Heart left ventricle (tissue), 16 donors: Measurements from ENCODE around the gene DNAJB14. TPM values are rescaled to one million over a fixed set of nuclear protein-coding genes. Genes with fewer than 3 reads are reported as not detected.

Experiments
- ATAC-seq, 4 donors: fragments of 200-7000 bp; cut with Tn5 transposase; one replicate each; pipeline ENCODE4 v1.9.1; 2020 to 2022; ENCODE audit warnings: moderate library complexity in 4 of 4, mild to moderate bottlenecking in 3 of 4, moderate number of reproducible peaks in 1 of 4
- DNase-seq, 5 donors: peaks; one replicate each; pipeline ENCODE4 v3.0.0-alpha.2; 2020
- H3K27ac ChIP-seq, 12 donors: fragments of 200-600 bp; sonication (generic) in 4 of 12; one replicate each; pipeline versions ENCODE4 v1.5.0 to v1.8.0; 2016 to 2022; ENCODE audit warnings: mild to moderate bottlenecking in 2 of 12
- H3K27me3 ChIP-seq, 9 donors: fragments of 200-600 bp; sonication (generic) in 2 of 9; one replicate each; pipeline versions ENCODE4 v1.5.1 to v1.8.0; 2016 to 2022; ENCODE audit warnings: mild to moderate bottlenecking in 3 of 9
- H3K36me3 ChIP-seq, 9 donors: fragments of 200-600 bp; sonication (generic) in 2 of 9; one replicate each; pipeline versions ENCODE4 v1.5.0 to v1.8.0; 2018 to 2022; ENCODE audit warnings: mild to moderate bottlenecking in 2 of 9
- H3K4me1 ChIP-seq, 12 donors: fragments of 200-600 bp; sonication (generic) in 4 of 12; one replicate each; pipeline versions ENCODE4 v1.5.0 to v1.8.0; 2016 to 2022; ENCODE audit warnings: mild to moderate bottlenecking in 3 of 12
- H3K4me3 ChIP-seq, 12 donors: fragments of 200-600 bp; sonication (generic) in 4 of 12; one replicate each; pipeline versions ENCODE4 v1.5.0 to v1.8.0; 2017 to 2022; ENCODE audit warnings: mild to moderate bottlenecking in 9 of 12, moderate library complexity in 4 of 12
- H3K9me3 ChIP-seq, 12 donors: fragments of 200-600 bp; sonication (generic) in 4 of 12; one replicate each; pipeline versions ENCODE4 v1.5.0 to v1.8.0; 2016 to 2022; ENCODE audit warnings: mild to moderate bottlenecking in 1 of 12
- POLR2A ChIP-seq, 2 donors: fragments of 450-650 bp; IDR thresholded peaks; one replicate each; pipeline ENCODE4 v1.6.1; 2017; ENCODE audit warnings: antibody characterized with exemption in 2 of 2, mild to moderate bottlenecking in 2 of 2, moderate library complexity in 2 of 2
- WGBS, 4 donors: extraction: QIAGEN DNeasy Blood & Tissue Kit in 2 of 4; methylation state at CpG; one replicate each; pipeline versions ENCODE4 v1.1.5 to v1.1.7; 2013 to 2018; 5-methylcytosine and 5-hydroxymethylcytosine counted together
- intact Hi-C, 10 donors: fragments of 100-400 bp; cut with DNase I; formaldehyde crosslinking; loops; one replicate each; pipeline versions ENCODE4 v1.11.1 to v1.14.2; 2022
- polyA plus RNA-seq, 2 donors: library from polyadenylated mRNA; stranded (reverse); fragments of 200-250 nt; gene quantifications; one replicate each; pipeline ENCODE4 v1.2.3, GENCODE V29; 2013
- total RNA-seq, 9 donors: library from RNA; depleted of rRNA in 2 of 9; stranded (reverse); fragments of >200 nt in 2 of 9; fragmentation: NEBNext Ultra II Directional in 3 of 9; extraction: Animal tissue kit (Norgen Biotek cat#: 25700) in 3 of 9; gene quantifications; one replicate each; pipeline versions ENCODE4 v1.1.0 to v1.2.4, GENCODE V29; 2016 to 2023
- TF ChIP-seq, protein P1 (sequence below), 12 donors: fragments of 200-600 bp; sonication (generic) in 4 of 12; IDR thresholded peaks; one replicate each; pipeline versions ENCODE4 v1.5.0 to v1.8.0; 2018 to 2022; ENCODE audit warnings: antibody characterized with exemption in 12 of 12, mild to moderate bottlenecking in 5 of 12
- donor health status: ischemic (EF 13 %, LVEDD 7.1; RV severe dilation, severe dysfunction).
- donor health status: healthy with polysubstance abuse.
- donor health status: DM: no; HTN: yes; CAD: no.
- donor health status: DM: no; HTN: no; CAD: no.
- donor health status: ischemic (EF 25% LVEDD 6.9; RV normal size, moderate dysfunction).
- donor health status: ischemic (EF 25% LVEDD 5.7; RV mildly dilated, moderate dysfunction).
- donor health status: healthy.
- donor health status: DM: yes; HTN: yes; CAD: no.
- donor health status: ischemic (EF 35%, LVEDD 5.7; RV mildly dilated, moderate dysfunction).
- donor health status: nonischemic (EF 11% LVEDD 7.7; RV severe dilation, severe dysfunction).
- donor health status: DM: yes; HTN: yes; CAD: no.
- donor health status: PGD.
- donor health status: ischemic (EF 29% LVEDD 5.4; RV normal size, mild dysfunction).
- donor health status: nonischemic (EF 23%, LVEDD 6.1; RV moderate dilation, normal function).

Gene DNAJB14
- total and polyA plus RNA-seq, 11 donors: 5.4 to 26.7 (median 15.9) TPM

DNA sequence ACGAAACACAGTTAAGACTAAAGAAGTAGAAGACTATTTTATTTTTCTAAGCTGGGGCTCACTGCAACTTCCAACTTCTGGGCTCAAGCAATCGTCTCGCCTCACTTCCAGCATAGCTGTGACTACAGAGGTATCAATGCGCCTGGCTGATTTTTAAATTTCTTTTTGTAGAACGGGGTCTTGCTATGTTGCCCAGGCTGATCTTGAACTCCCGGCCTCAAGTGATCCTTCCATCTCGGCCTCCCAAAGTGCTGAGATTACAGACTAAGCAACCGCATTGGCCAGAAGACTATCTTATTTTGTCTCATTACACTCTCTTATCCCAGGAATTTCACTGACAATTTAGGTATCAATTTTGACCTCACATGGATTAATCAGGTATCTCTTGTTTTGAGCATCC is 53.4 kb downstream of the DNAJB14 start:
- peak overlapping the region in 10 of 12 donors; percentile 75 to 93 (median 86) for H3K4me3 ChIP-seq
- H3K36me3 ChIP-seq: peaks cover 0 to 34% (median 8%) of the 10 kb centered on the region in 9 donors
- H3K4me1 ChIP-seq: peaks cover 0 to 49% (median 23%) of the 10 kb centered on the region in 12 donors
- TF ChIP-seq, protein P1, sequence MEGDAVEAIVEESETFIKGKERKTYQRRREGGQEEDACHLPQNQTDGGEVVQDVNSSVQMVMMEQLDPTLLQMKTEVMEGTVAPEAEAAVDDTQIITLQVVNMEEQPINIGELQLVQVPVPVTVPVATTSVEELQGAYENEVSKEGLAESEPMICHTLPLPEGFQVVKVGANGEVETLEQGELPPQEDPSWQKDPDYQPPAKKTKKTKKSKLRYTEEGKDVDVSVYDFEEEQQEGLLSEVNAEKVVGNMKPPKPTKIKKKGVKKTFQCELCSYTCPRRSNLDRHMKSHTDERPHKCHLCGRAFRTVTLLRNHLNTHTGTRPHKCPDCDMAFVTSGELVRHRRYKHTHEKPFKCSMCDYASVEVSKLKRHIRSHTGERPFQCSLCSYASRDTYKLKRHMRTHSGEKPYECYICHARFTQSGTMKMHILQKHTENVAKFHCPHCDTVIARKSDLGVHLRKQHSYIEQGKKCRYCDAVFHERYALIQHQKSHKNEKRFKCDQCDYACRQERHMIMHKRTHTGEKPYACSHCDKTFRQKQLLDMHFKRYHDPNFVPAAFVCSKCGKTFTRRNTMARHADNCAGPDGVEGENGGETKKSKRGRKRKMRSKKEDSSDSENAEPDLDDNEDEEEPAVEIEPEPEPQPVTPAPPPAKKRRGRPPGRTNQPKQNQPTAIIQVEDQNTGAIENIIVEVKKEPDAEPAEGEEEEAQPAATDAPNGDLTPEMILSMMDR (IDR thresholded peaks at IDR 0.05): no peak
- TF ChIP-seq POLR2A (IDR thresholded peaks at IDR 0.05): no peak
- no peaks in the 10 kb centered on the region for H3K9me3 ChIP-seq
- no peak for DNase-seq
- 92 to 98% (median 96%) methylated on average over 8 of the region's 8 CpGs for WGBS, 4 donors
- H3K27me3 ChIP-seq: no peaks in the 10 kb centered on the region
- ATAC-seq: no peak
- intact Hi-C loops: loop anchor here in 6 of 10 donors (5.0 to 10.0 kb wide), 3 partner anchors 54 to 331 kb away; partner anchors contain the start of genes TRMT10A (in 6 of the 6) and DNAJB14 (in 3 of the 6)
- peak overlapping the region in 1 of 12 donors; percentile 87 for H3K27ac ChIP-seq

GRCh38 chr4:99891351-99891750 is 55.1 kb downstream of the DNAJB14 start:
- Histone ChIP-seq H3K4me1 (peaks cover 0 to 56% (median 23%) of the 10 kb centered on the region in 12 donors), H3K27me3 (no peaks in the 10 kb centered on the region), H3K4me3 (no peak overlapping the region), H3K36me3 (peaks cover 0 to 31% (median 10%) of the 10 kb centered on the region in 9 donors), H3K27ac (no peak overlapping the region), H3K9me3 (no peaks in the 10 kb centered on the region)
- TF ChIP-seq, protein P1 (IDR thresholded peaks at IDR 0.05): no peak
- no peak for TF ChIP-seq POLR2A (IDR thresholded peaks at IDR 0.05)
- 55 to 79% (median 64%) methylated on average over 2 of the region's 2 CpGs for WGBS, 4 donors
- DNase-seq (no peak), ATAC-seq (no peak)
- intact Hi-C loops: loop anchor here in 6 of 10 donors (5.0 to 10.0 kb wide), 3 partner anchors 56 to 329 kb away; partner anchors contain the start of genes TRMT10A (in 6 of the 6) and DNAJB14 (in 3 of the 6)

DNA sequence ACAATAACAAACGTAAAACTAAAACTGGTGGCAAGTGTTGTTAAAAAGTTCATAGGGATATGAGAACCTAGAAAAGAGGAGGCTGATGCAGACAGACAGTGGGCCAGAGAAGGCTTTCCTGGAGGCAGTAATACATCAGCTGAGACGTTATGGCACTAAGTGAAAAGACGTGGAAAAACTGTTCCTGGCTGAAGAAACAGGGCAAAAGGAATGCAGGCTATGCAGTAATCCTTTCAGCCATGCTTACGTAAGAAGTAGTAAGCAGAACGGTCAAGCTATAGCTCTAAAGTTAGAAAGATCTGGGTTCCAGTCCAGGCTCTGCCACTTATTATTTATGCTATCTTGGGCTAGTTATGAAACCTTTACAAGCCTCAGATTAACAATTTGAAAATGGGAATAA is 58.6 kb downstream of the DNAJB14 start:
- no peak for TF ChIP-seq POLR2A (IDR thresholded peaks at IDR 0.05)
- TF ChIP-seq, protein P1 (IDR thresholded peaks at IDR 0.05): no peak
- no peaks in the 10 kb centered on the region for H3K9me3 ChIP-seq
- WGBS, 4 donors: 42 to 60% (median 55%) methylated on average over 5 of the region's 5 CpGs
- H3K27ac ChIP-seq: peak overlapping the region in 1 of 12 donors; percentile 35
- H3K4me3 ChIP-seq: no peak overlapping the region
- DNase-seq: no peak
- H3K27me3 ChIP-seq: no peaks in the 10 kb centered on the region
- H3K4me1 ChIP-seq: peaks cover 0 to 37% (median 8%) of the 10 kb centered on the region in 12 donors
- peaks cover 0 to 65% (median 45%) of the 10 kb centered on the region in 9 donors for H3K36me3 ChIP-seq
- intact Hi-C loops: loop anchor here in 5 of 10 donors (5.0 to 10.0 kb wide), 3 partner anchors 73 to 326 kb away; partner anchors contain the start of genes DAPP1 (in 1 of the 5) and TRMT10A (in 1 of the 5)
- no peak for ATAC-seq

DNA sequence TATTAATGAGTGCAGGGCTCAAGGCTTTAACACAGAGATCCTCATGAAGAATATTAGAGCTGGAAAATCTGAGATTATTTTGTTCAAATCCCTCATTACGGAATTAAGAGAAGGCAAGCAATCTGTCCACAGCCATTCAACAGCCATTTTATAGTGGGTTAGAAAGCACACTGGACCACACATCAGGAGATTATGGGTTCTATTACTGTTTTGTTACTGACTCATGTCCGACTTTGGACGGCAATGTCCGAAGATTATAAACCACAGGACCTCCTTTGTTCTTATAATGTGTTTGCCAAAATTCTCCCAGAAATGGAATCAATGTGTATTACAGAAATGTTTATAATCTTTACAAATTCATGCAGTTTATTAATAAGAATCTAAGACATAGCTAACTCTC is 60.3 kb downstream of the DNAJB14 start:
- intact Hi-C loops: loop anchor here in 5 of 10 donors (5.0 to 10.0 kb wide), 3 partner anchors 71 to 324 kb away; partner anchors contain the start of genes DAPP1 (in 1 of the 5) and TRMT10A (in 1 of the 5)
- WGBS, 4 donors: 80 to 88% (median 86%) methylated on average over 4 of the region's 4 CpGs
- peaks cover 0 to 20% (median 4%) of the 10 kb centered on the region in 12 donors for H3K4me1 ChIP-seq

More for the DNA sequence above, 60.3 kb downstream of the DNAJB14 start:
- H3K27me3 ChIP-seq: no peaks in the 10 kb centered on the region
- no peak overlapping the region for H3K27ac ChIP-seq
- no peak overlapping the region for H3K4me3 ChIP-seq
- ATAC-seq (no peak), DNase-seq (no peak)
- TF ChIP-seq POLR2A (IDR thresholded peaks at IDR 0.05): no peak
- TF ChIP-seq, protein P1 (IDR thresholded peaks at IDR 0.05): no peak
- H3K9me3 ChIP-seq: no peaks in the 10 kb centered on the region
- peaks cover 0 to 76% (median 61%) of the 10 kb centered on the region in 9 donors for H3K36me3 ChIP-seq
